HG02981 (cell line): ENCODE data around the gene SIVA1.

Experiments used
- ATAC-seq: cut with Tn5 transposase; IDR thresholded peaks from one replicate; pipeline ENCODE4 v1.9.1; 2021; ENCODE audit warnings: mild to moderate bottlenecking, moderate library complexity; ENCODE audit not compliant: unreplicated experiment

SIVA1 gene

GRCh38 chr14:104769324-104770071, 16.6 kb downstream of the SIVA1 start:
- ATAC-seq: no peak

- no peak for ATAC-seq
These were observed 17.2 kb downstream of the SIVA1 start for GRCh38 chr14:104770072-104770579.

GRCh38 chr14:104770851-104771272, 17.9 kb downstream of the SIVA1 start:
- ATAC-seq: no peak

GRCh38 chr14:104771374-104771773, 18.4 kb downstream of the SIVA1 start:
- no peak for ATAC-seq

- no peak for ATAC-seq
These were observed 19.2 kb downstream of the SIVA1 start for GRCh38 chr14:104771918-104772706.

- no peak for ATAC-seq
These were observed 20.0 kb downstream of the SIVA1 start for GRCh38 chr14:104772707-104773504.

- no peak for ATAC-seq
These were observed 20.8 kb downstream of the SIVA1 start for GRCh38 chr14:104773505-104774452.

- ATAC-seq: no peak
These were observed 21.6 kb downstream of the SIVA1 start for GRCh38 chr14:104774453-104775072.

GRCh38 chr14:104775073-104775489, 22.1 kb downstream of the SIVA1 start:
- no peak for ATAC-seq

GRCh38 chr14:104776481-104776880, 23.5 kb downstream of the SIVA1 start:
- no peak for ATAC-seq

GRCh38 chr14:104776961-104777807, 24.2 kb downstream of the SIVA1 start:
- no peak for ATAC-seq

GRCh38 chr14:104777808-104778249, 24.9 kb downstream of the SIVA1 start:
- ATAC-seq: no peak

- ATAC-seq: no peak
These were observed 25.9 kb downstream of the SIVA1 start for GRCh38 chr14:104778694-104779331.

GRCh38 chr14:104779776-104780512, 27.0 kb downstream of the SIVA1 start:
- ATAC-seq: no peak

GRCh38 chr14:104780513-104781030, 27.6 kb downstream of the SIVA1 start:
- no peak for ATAC-seq

- no peak for ATAC-seq
These were observed 28.5 kb downstream of the SIVA1 start for GRCh38 chr14:104781271-104782077.
